ENCODE measurements around the gene FTO. TPM values are rescaled to one million over a fixed set of nuclear protein-coding genes. Genes with fewer than 3 reads are reported as not detected.

FTO gene
- total RNA-seq, 4 donors from 2014 or later: 21.3 to 50.5 (median 40.8) TPM

- 88 to 96% methylated on average over 10 of the region's 10 CpGs for WGBS, 2 donors (ENCODE audit: low coverage in 1 of 2)
- no peak for DNase-seq
- H3K27me3 ChIP-seq: no peaks in the 10 kb centered on the region
- no peaks in the 10 kb centered on the region for H3K9me3 ChIP-seq
- no peak overlapping the region for H3K4me3 ChIP-seq
- no peak overlapping the region for H3K27ac ChIP-seq
- TF ChIP-seq CTCF (IDR thresholded peaks at IDR 0.05): no peak
- TF ChIP-seq POLR2A (IDR thresholded peaks at IDR 0.05): no peak
- TF ChIP-seq EP300 (IDR thresholded peaks at IDR 0.05; ENCODE audit: low read depth): no peak
- no peak for TF ChIP-seq POLR2AphosphoS5 (IDR thresholded peaks at IDR 0.05)
- peaks cover 0 to 20% (median 6%) of the 10 kb centered on the region in 4 donors for H3K4me1 ChIP-seq
- H3K36me3 ChIP-seq: no peaks in the 10 kb centered on the region
- intact Hi-C loops (cut with DNase I; ENCODE audit: low total_unique reads): no loop called here
- in situ Hi-C loops (cut with MboI; ENCODE audit: low pct_ligation_motif_present in 1 of 4, low pct_unique_long_range_greater_than_20kb in 1 of 4, low sequenced_read_pairs in 3 of 4): no loop called here
Measured at GRCh38 chr16:54063279-54063773, 359.4 kb downstream of the FTO start.

GRCh38 chr16:54066451-54067105 lies 362.6 kb downstream of the FTO start:
- intact Hi-C loops (cut with DNase I; ENCODE audit: low total_unique reads) (no loop called here), in situ Hi-C loops (cut with MboI; ENCODE audit: low pct_ligation_motif_present in 1 of 4, low pct_unique_long_range_greater_than_20kb in 1 of 4, low sequenced_read_pairs in 3 of 4) (no loop called here)
- TF ChIP-seq EP300 (IDR thresholded peaks at IDR 0.05; ENCODE audit: low read depth): no peak
- TF ChIP-seq CTCF (IDR thresholded peaks at IDR 0.05): no peak
- Histone ChIP-seq H3K27me3 (no peaks in the 10 kb centered on the region), H3K4me3 (no peak overlapping the region), H3K36me3 (no peaks in the 10 kb centered on the region), H3K9me3 (no peaks in the 10 kb centered on the region), H3K27ac (no peak overlapping the region), H3K4me1 (peaks cover 0 to 20% (median 6%) of the 10 kb centered on the region in 4 donors)
- DNase-seq: no peak
- WGBS, 2 donors (ENCODE audit: low coverage in 1 of 2): 87% methylated on average over 4 of the region's 4 CpGs; no CpG with 5 or more reads in 1 of the 2 donors

- intact Hi-C loops (cut with DNase I; ENCODE audit: low total_unique reads): no loop called here
Measured at GRCh38 chr16:54067322-54068065, 363.5 kb downstream of the FTO start.

GRCh38 chr16:54068212-54068611 lies 364.3 kb downstream of the FTO start:
- 70 to 80% methylated on average over 1 to 2 of the region's 2 CpGs for WGBS, 2 donors (ENCODE audit: low coverage in 1 of 2)
- Histone ChIP-seq H3K9me3 (no peaks in the 10 kb centered on the region), H3K27me3 (no peaks in the 10 kb centered on the region), H3K27ac (no peak overlapping the region), H3K4me3 (no peak overlapping the region), H3K4me1 (peaks cover 0 to 20% (median 6%) of the 10 kb centered on the region in 4 donors), H3K36me3 (no peaks in the 10 kb centered on the region)
- TF ChIP-seq POLR2A (IDR thresholded peaks at IDR 0.05) (no peak), POLR2AphosphoS5 (IDR thresholded peaks at IDR 0.05) (no peak), EP300 (IDR thresholded peaks at IDR 0.05; ENCODE audit: low read depth) (no peak), CTCF (IDR thresholded peaks at IDR 0.05) (no peak)
- no peak for DNase-seq
- intact Hi-C loops (cut with DNase I; ENCODE audit: low total_unique reads): no loop called here
- in situ Hi-C loops (cut with MboI; ENCODE audit: low pct_ligation_motif_present in 1 of 4, low pct_unique_long_range_greater_than_20kb in 1 of 4, low sequenced_read_pairs in 3 of 4): no loop called here

More at GRCh38 chr16:54067322-54068065, 363.5 kb downstream of the FTO start:
- no peak overlapping the region for H3K4me3 ChIP-seq
- no peaks in the 10 kb centered on the region for H3K27me3 ChIP-seq
- in situ Hi-C loops (cut with MboI; ENCODE audit: low pct_ligation_motif_present in 1 of 4, low pct_unique_long_range_greater_than_20kb in 1 of 4, low sequenced_read_pairs in 3 of 4): no loop called here
- DNase-seq: no peak
- TF ChIP-seq POLR2AphosphoS5 (IDR thresholded peaks at IDR 0.05) (peak in 1 of 3 donors; percentile 26), POLR2A (IDR thresholded peaks at IDR 0.05) (no peak), EP300 (IDR thresholded peaks at IDR 0.05; ENCODE audit: low read depth) (no peak)
- 60 to 63% methylated on average over 4 to 8 of the region's 8 CpGs for WGBS, 2 donors (ENCODE audit: low coverage in 1 of 2)
- no peak overlapping the region for H3K27ac ChIP-seq
- peaks cover 0 to 20% (median 6%) of the 10 kb centered on the region in 4 donors for H3K4me1 ChIP-seq
- H3K9me3 ChIP-seq: no peaks in the 10 kb centered on the region
- no peaks in the 10 kb centered on the region for H3K36me3 ChIP-seq
